NCI-H1417 treated with DMSO at 0.1 percent for 48 hours (cell line): ENCODE results near the gene SH3PXD2A.

Experiments used
- DNase-seq: peaks from one replicate; lab custom pipeline; 2025; lab: John Stamatoyannopoulos, UW

The SH3PXD2A gene

GRCh38 chr10:103581499-103581898, 273.9 kb downstream of the SH3PXD2A start:
- no peak for DNase-seq

DNA sequence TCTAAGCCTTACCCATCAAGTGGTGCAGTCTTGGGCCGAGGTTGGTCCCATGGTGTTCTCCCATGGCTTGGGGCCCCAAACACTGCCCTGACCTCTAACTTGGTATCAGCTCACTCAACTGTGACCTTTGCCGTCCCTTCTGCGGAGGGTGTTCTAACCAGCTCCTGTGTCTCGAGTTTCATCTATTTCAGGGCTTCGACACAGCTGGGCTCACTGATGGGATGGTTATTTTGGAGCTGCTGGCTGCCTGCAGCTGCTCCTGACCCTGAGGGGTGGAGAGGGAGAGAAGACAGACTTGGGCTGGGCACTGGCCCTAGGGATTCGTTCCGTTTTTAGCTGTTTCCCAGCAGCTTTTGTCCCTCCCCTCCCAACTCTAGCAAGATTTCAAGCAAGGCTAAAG, 274.9 kb downstream of the SH3PXD2A start:
- DNase-seq = no peak

- DNase-seq = no peak
Observed at GRCh38 chr10:103580011-103580410, 275.4 kb downstream of the SH3PXD2A start.

DNA sequence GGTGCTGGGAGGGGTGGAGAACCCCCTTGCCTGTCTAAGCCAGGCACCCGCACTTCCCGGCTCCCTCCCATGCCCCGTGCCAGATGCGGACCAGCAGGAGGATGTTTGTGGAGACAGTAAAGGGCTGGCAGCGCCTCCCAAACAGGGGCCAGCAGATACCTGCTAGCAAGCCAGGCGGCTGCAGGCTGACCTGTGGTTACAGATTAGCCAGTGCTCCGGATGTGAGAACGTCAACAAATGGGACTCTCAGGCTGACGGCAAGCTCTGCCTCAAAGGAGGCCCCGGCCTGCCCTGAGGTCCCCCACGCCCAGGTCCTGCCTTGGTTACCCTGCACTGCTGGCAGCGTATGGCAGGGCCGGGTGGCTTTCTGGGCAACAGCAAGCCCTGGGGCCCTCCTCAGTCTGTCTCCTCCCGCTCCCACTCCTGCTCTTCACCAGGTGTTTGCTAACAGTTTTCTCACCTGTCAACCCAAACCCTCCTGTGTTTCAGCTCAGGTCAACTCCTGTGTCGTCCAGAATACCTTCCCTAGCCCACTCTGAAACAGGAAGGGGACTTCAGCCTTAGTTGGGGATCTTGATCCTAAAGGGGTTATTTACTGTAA, 276.5 kb downstream of the SH3PXD2A start:
- DNase-seq = no peak

- DNase-seq = no peak
Observed at GRCh38 chr10:103576862-103577261, 278.5 kb downstream of the SH3PXD2A start.

GRCh38 chr10:103576076-103576471, 279.3 kb downstream of the SH3PXD2A start:
- no peak for DNase-seq

DNA sequence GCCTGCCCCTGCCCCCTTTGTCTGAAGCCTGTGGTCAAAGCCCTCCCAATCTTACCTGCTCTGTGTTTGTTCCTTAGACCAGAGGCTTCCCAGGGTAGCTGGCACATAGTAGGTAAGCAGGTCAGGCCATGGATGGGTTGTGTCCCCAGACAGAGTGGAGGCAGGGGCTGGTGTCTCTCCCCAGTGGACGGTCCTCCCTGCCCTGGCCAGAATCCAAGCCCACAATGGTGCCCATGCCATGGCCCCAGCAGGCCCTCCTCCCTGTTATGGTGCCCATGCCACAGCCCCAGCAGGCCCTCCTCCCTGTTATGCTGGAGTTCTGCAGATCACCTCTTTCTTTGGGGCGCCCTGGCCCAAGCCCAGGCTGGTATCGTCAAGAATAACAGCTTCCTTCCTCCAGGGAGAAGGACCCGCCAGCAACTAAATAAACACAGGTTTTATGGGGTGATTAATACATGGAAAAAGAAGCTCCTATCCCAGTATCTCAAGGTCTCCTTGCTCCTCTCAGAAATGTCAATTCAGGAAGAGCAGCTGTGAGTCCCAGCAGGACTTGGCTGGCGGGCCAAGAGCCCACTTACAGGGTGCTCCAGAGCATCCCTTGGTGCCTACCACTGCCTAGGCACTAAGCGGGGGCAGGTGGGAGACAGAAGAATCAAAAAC, 279.8 kb downstream of the SH3PXD2A start:
- DNase-seq = no peak

- DNase-seq = no peak
Observed at GRCh38 chr10:103574097-103575061, 281.0 kb downstream of the SH3PXD2A start.

DNA sequence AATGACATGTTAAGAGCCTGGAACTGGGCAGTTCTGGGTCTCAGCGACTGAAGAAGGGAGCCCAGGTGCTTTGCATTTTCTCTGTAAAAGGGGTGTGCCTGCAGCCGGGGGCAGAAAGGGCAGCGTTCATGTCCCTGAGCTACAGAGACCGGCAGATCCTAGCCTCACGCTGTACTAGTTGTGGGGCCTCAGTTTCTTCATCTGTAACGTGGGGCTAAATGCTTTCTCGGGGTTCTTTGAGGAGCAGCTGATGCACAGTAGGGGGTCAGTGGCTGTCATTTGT, 282.2 kb downstream of the SH3PXD2A start:
- DNase-seq = no peak

DNA sequence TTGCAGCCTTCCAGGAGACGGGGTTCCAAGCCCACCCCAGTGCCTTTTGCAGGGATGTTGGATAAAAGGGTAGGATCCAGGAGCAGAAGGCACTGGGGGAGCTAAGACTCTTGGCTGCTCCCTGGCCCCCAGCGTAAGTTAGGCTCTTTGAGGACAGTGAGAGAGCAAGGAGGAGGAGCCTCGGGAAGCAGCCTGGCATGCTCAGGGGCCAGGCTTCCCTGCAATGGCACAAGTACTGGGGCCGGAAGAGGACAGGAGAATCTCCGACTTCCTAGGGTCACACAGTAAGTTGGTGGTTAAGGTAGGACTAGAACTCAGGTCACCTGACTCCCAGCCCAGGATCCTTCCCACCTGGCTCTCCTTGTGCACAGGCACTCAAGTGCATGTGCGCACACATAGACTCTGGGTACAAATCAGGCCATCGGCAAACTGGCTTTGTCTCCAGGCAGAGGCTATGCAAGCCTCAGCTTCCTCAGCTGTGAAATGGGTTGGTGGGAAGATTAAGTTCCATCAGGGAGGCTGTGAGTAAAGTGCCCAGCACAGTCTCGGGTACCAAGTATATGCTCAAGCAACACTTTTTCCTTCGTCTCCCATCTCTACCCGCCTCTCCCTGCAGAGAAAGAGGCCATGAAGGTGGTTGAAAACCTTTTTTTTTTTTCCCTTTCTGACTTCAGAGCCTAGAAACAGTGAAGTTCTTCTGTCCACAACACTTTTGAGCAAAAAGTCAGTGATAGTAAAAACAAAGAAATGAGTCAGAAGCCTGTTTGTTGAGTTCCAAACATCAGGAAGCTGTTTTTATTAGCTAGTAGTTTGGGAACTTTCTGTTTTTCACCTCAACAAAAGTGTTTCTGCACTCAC, 282.8 kb downstream of the SH3PXD2A start:
- DNase-seq = no peak

DNA sequence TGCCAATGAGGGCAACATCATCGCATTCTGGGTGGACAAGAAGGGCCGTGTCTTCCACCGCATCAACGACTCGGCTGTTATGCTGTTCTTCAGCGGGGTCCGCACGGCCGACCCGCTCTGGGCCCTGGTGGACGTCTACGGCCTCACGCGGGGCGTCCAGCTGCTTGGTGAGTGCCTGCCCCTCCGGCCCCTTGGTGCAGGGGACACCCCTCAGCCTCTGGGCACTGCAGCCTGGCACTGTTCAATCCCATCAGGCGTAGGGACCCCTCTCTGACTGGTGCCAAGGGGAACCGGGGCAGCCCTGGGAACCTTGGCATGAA, 283.8 kb downstream of the SH3PXD2A start:
- no peak for DNase-seq

- DNase-seq = no peak
Observed at GRCh38 chr10:103570844-103571655, 284.3 kb downstream of the SH3PXD2A start.

GRCh38 chr10:103569896-103570295, 285.5 kb downstream of the SH3PXD2A start:
- DNase-seq = no peak

GRCh38 chr10:103568505-103568904, 286.9 kb downstream of the SH3PXD2A start:
- DNase-seq = no peak

- DNase-seq = no peak
Observed at GRCh38 chr10:103566536-103566935, 288.8 kb downstream of the SH3PXD2A start.

DNA sequence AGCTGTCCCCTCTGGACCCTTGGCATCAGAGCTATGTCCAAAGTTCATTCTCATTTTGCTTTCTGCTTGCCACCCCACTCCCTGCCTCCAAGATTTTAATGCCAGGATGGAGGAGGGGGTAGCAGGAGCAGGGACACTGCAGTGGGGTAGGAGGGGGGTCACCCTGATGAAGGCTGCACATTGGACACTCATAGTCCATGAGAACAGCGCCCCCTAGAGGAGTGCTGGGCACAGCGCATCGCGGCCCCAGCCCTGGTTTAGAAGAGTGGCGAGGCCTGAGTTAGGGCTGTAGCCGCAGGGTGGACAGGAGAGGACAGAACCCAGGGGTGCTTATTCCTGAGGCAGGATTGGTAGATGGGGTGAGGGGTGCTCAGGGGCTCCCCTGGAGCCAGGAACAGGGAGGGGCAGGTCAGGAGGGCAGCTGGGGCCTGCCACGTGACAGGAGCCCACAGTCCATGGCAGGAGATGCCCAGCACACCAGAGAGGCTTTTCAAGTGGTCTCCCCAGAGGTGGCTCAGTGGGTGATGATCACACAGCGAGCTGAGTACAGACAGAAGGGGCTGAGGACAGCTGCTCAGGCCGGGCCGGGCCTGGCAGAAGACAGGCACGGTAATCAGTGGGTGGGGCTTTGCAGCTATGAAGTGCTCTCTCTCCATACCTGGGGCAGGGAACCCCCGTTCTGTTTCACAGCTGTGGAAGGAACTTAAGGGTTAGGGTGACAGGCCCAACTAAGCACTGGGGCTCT, 290.4 kb downstream of the SH3PXD2A start:
- DNase-seq = no peak

GRCh38 chr10:103564116-103564501, 291.3 kb downstream of the SH3PXD2A start:
- DNase-seq = no peak

GRCh38 chr10:103563231-103564115, 291.9 kb downstream of the SH3PXD2A start:
- DNase-seq = no peak

GRCh38 chr10:103562383-103562782, 293.0 kb downstream of the SH3PXD2A start:
- no peak for DNase-seq

- DNase-seq = no peak
Observed at GRCh38 chr10:103560886-103561285, 294.5 kb downstream of the SH3PXD2A start.
